Right lobe of liver (tissue), 6 donors: ENCODE data around the gene RASSF1. TPM values are rescaled to one million over a fixed set of nuclear protein-coding genes. Genes with fewer than 3 reads are reported as not detected.

Experiments used
- ATAC-seq, 4 donors: fragments of 200-7000 bp; cut with Tn5 transposase; one replicate each; pipeline ENCODE4 v1.9.1; 2020; ENCODE audit warnings: mild to moderate bottlenecking in 4 of 4, moderate library complexity in 4 of 4
- DNase-seq, 3 donors: peaks; one replicate each; pipeline ENCODE4 v3.0.0-alpha.2; 2020
- H3K27ac ChIP-seq, 3 donors: fragments of 200-600 bp; one replicate each; pipeline ENCODE4 v1.8.0; 2022
- H3K27me3 ChIP-seq, 2 donors: fragments of 200-600 bp; one replicate each; pipeline ENCODE4 v1.8.0; 2022
- H3K36me3 ChIP-seq, 4 donors: fragments of 200-600 bp; sonication (generic) in 1 of 4; one replicate each; pipeline versions ENCODE4 v1.5.1 to v1.8.0; 2017 to 2022; ENCODE audit warnings: control low read depth in 1 of 4
- H3K4me1 ChIP-seq, 4 donors: fragments of 200-600 bp; sonication (generic) in 1 of 4; one replicate each; pipeline versions ENCODE4 v1.5.1 to v1.8.0; 2017 to 2022; ENCODE audit warnings: control low read depth in 1 of 4
- H3K4me3 ChIP-seq, 3 donors: fragments of 200-600 bp; one replicate each; pipeline ENCODE4 v1.8.0; 2022
- H3K9me3 ChIP-seq, 4 donors: fragments of 200-600 bp; sonication (generic) in 1 of 4; one replicate each; pipeline versions ENCODE4 v1.5.1 to v1.8.0; 2017 to 2022; ENCODE audit warnings: control low read depth in 1 of 4
- POLR2A ChIP-seq: fragments of 450-650 bp; IDR thresholded peaks from one replicate; pipeline ENCODE4 v1.6.1; 2017; ENCODE audit warnings: antibody characterized with exemption, mild to moderate bottlenecking
- WGBS: methylation state at CpG from one replicate; pipeline ENCODE4 v1.1.6; 2018; ENCODE audit warnings: low coverage, low lambda C conversion rate; ENCODE audit not compliant: insufficient coverage; ENCODE audit errors: missing lambda C conversion rate; 5-methylcytosine and 5-hydroxymethylcytosine counted together
- intact Hi-C, 2 donors: fragments of 100-400 bp; cut with DNase I; formaldehyde crosslinking; loops; one replicate each; pipeline versions ENCODE4 v1.11.2 to v1.14.1; 2022
- total RNA-seq, 6 experiments: library from RNA; depleted of rRNA in 2 of 6; stranded (reverse); fragments of >200 nt in 2 of 6; fragmentation: NEBNext Ultra II Directional in 3 of 6; extraction: Animal tissue kit (Norgen Biotek cat#: 25700) in 3 of 6; gene quantifications; one replicate each; pipeline versions ENCODE4 v1.1.0 to v1.2.4, GENCODE V29; 2016 to 2023
- TF ChIP-seq, protein P1 (sequence below), 4 donors: fragments of 200-600 bp in 3 of 4; fragments of 450-650 bp in 1 of 4; IDR thresholded peaks; one replicate each; pipeline versions ENCODE4 v1.5.1 to v1.8.0; 2016 to 2022; ENCODE audit warnings: antibody characterized with exemption in 4 of 4, mild to moderate bottlenecking in 2 of 4
- donor health status: DM: no; HTN: yes; CAD: no.
- donor health status: DM: no; HTN: no; CAD: no.
- donor health status: DM: no; HTN: no; CAD: no.
- donor health status: DM: no; HTN: yes; CAD: no.
- donor health status: DM: no; HTN: yes; CAD: no.

RASSF1 gene
- total RNA-seq, 6 experiments from 2014 or later: 5.2 to 17.8 (median 9.1) TPM

DNA sequence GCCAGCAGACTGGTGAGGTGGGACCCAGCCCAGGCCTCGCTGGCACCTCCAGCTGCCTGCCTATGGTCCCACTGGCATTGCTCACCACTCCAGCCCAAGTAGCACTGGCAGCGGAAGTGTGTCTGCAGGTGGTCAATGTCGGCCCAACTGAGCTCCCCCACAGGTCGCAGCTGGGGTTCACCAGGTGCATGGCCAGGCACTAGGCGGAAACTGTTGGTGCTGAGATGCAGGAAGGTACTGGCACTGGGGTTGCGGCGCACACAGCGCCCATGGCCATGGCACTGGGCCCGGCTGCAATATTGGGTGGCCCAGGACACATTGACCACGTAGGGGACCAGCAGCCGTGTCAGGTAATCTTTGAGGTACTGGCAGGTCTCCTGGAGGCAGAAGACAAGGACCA is 22.5 kb downstream of the RASSF1 start:
- DNase-seq (no peak), ATAC-seq (no peak)
- intact Hi-C loops: loop anchor here in 1 of 2 donors (5.0 kb wide), 1 partner anchor 36 kb away; no protein-coding TSS in a partner anchor
- Histone ChIP-seq H3K4me1 (peaks cover 0 to 44% (median 10%) of the 10 kb centered on the region in 4 donors), H3K4me3 (no peak overlapping the region), H3K36me3 (peaks cover 0 to 20% (median 3%) of the 10 kb centered on the region in 4 donors), H3K27me3 (no peaks in the 10 kb centered on the region), H3K27ac (no peak overlapping the region), H3K9me3 (no peaks in the 10 kb centered on the region)
- 60% methylated on average over 2 of the region's 11 CpGs for WGBS
- TF ChIP-seq, protein P1, sequence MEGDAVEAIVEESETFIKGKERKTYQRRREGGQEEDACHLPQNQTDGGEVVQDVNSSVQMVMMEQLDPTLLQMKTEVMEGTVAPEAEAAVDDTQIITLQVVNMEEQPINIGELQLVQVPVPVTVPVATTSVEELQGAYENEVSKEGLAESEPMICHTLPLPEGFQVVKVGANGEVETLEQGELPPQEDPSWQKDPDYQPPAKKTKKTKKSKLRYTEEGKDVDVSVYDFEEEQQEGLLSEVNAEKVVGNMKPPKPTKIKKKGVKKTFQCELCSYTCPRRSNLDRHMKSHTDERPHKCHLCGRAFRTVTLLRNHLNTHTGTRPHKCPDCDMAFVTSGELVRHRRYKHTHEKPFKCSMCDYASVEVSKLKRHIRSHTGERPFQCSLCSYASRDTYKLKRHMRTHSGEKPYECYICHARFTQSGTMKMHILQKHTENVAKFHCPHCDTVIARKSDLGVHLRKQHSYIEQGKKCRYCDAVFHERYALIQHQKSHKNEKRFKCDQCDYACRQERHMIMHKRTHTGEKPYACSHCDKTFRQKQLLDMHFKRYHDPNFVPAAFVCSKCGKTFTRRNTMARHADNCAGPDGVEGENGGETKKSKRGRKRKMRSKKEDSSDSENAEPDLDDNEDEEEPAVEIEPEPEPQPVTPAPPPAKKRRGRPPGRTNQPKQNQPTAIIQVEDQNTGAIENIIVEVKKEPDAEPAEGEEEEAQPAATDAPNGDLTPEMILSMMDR (IDR thresholded peaks at IDR 0.05): no peak
- no peak for TF ChIP-seq POLR2A

DNA sequence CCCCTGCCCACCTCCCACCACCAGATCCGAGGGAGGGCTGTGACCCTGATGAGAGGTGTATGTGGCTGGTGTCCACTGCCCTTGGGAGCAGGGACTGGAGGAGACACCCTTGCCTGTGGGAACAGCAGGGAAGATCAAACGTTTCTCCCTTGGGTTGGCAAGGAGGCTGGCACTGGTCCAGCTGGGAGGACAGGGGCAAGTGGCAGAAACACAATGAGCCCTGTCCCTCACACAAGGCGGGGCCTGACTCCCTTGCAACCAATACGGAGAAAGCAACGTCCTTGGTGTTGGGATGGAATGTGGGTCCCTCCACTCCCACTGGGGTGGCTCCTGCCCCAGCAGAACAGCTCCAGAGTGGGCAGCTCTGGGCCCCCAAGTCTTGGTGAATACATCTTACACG is 23.3 kb downstream of the RASSF1 start:
- intact Hi-C loops: loop anchor here in 1 of 2 donors (5.0 kb wide), 1 partner anchor 35 kb away; no protein-coding TSS in a partner anchor
- ATAC-seq: no peak
- WGBS: 40% methylated on average over 2 of the region's 6 CpGs
- TF ChIP-seq POLR2A: no peak
- TF ChIP-seq, protein P1 (IDR thresholded peaks at IDR 0.05): no peak
- Histone ChIP-seq H3K27ac (no peak overlapping the region), H3K27me3 (no peaks in the 10 kb centered on the region), H3K9me3 (no peaks in the 10 kb centered on the region), H3K4me1 (peaks cover 0 to 36% (median 9%) of the 10 kb centered on the region in 4 donors), H3K4me3 (no peak overlapping the region), H3K36me3 (peaks cover 0 to 20% (median 3%) of the 10 kb centered on the region in 4 donors)
- DNase-seq: no peak

DNA sequence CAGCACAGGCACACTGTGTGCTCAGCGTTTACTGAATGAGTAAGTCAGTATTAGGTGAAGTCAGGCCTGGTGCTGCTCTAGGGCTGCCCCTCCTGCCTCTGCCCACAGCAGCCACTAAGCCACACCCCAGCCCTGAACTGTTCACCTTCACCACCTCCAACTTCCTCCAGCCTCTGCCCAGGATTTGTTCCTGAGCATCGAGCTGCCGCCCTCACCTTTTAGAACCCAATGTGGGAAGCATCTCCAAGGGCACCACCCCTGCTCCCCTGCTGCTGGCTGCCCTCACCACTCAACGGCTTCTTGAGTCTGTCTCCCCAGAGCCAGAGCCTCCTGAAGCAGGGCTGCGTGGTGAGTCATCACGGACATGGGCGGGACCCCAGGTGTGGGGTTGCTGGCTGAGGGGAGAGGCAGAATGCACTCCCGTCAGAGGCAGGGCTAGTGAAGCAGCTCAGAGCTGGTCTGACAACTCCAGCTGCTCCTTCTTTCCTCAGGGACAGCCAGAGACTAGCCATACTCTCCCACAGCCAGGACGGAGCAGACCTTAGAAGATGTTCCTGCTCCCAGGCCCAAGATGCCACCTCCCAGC is 23.9 kb downstream of the RASSF1 start:
- Histone ChIP-seq H3K4me3 (no peak overlapping the region), H3K36me3 (peaks cover 0 to 20% (median 3%) of the 10 kb centered on the region in 4 donors), H3K27ac (no peak overlapping the region), H3K4me1 (peaks cover 0 to 31% (median 6%) of the 10 kb centered on the region in 4 donors), H3K9me3 (no peaks in the 10 kb centered on the region), H3K27me3 (no peaks in the 10 kb centered on the region)
- intact Hi-C loops: loop anchor here in 1 of 2 donors (5.0 kb wide), 1 partner anchor 34 kb away; no protein-coding TSS in a partner anchor
- ATAC-seq: no peak
- 76% methylated on average over 8 of the region's 9 CpGs for WGBS
- peak in 1 of 3 donors; percentile 32 for DNase-seq
- TF ChIP-seq POLR2A: no peak
- TF ChIP-seq, protein P1 (IDR thresholded peaks at IDR 0.05): no peak

DNA sequence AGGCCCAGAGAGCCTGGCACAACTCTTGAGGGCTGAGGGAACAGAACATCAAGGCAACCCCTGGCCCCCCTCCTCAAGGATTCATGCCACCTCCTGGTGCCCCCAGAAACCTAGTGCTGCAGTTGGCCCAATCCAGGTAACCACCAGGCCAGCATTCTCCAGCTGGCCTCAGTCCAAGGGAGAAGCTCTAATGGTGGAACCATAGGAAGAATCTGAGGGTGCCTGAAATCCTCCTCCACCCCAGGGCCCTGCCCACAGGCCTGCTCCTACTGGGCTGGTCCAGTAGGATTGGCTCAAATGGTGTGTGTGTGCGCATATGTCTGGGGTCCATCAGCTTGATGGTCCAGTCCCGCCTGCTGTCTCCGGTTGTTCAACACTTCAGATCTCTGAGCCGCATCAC is 25.8 kb downstream of the RASSF1 start:
- WGBS: 100% methylated on average over 3 of the region's 4 CpGs
- TF ChIP-seq, protein P1 (IDR thresholded peaks at IDR 0.05): no peak
- no peak for TF ChIP-seq POLR2A
- H3K27ac ChIP-seq: no peak overlapping the region
- H3K4me3 ChIP-seq: no peak overlapping the region
- ATAC-seq: peak in 1 of 4 donors; percentile 8
- H3K9me3 ChIP-seq: no peaks in the 10 kb centered on the region
- peaks cover 0 to 20% (median 3%) of the 10 kb centered on the region in 4 donors for H3K36me3 ChIP-seq
- H3K27me3 ChIP-seq: no peaks in the 10 kb centered on the region
- H3K4me1 ChIP-seq: peaks cover 0 to 28% (median 5%) of the 10 kb centered on the region in 4 donors
- intact Hi-C loops: loop anchor here in 1 of 2 donors (5.0 kb wide), 1 partner anchor 33 kb away; no protein-coding TSS in a partner anchor
- no peak for DNase-seq
